Heart left ventricle (tissue), 13 donors: ENCODE results near the gene MACF1.

ENCODE experiments used
- POLR2A ChIP-seq, 2 donors: fragments of 450-650 bp; IDR thresholded peaks; one replicate each; pipeline ENCODE4 v1.6.1; 2017; ENCODE audit warnings: antibody characterized with exemption in 2 of 2, mild to moderate bottlenecking in 2 of 2, moderate library complexity in 2 of 2
- TF ChIP-seq, protein P1 (sequence below), 12 donors: fragments of 200-600 bp; sonication (generic) in 4 of 12; IDR thresholded peaks; one replicate each; pipeline versions ENCODE4 v1.5.0 to v1.8.0; 2018 to 2022; ENCODE audit warnings: antibody characterized with exemption in 12 of 12, mild to moderate bottlenecking in 5 of 12
- donor health status: ischemic (EF 13 %, LVEDD 7.1; RV severe dilation, severe dysfunction).
- donor health status: DM: no; HTN: yes; CAD: no.
- donor health status: DM: no; HTN: no; CAD: no.
- donor health status: ischemic (EF 25% LVEDD 6.9; RV normal size, moderate dysfunction).
- donor health status: ischemic (EF 25% LVEDD 5.7; RV mildly dilated, moderate dysfunction).
- donor health status: ischemic (EF 35%, LVEDD 5.7; RV mildly dilated, moderate dysfunction).
- donor health status: nonischemic (EF 11% LVEDD 7.7; RV severe dilation, severe dysfunction).
- donor health status: DM: yes; HTN: yes; CAD: no.
- donor health status: PGD.
- donor health status: ischemic (EF 29% LVEDD 5.4; RV normal size, mild dysfunction).
- donor health status: nonischemic (EF 23%, LVEDD 6.1; RV moderate dilation, normal function).

DNA sequence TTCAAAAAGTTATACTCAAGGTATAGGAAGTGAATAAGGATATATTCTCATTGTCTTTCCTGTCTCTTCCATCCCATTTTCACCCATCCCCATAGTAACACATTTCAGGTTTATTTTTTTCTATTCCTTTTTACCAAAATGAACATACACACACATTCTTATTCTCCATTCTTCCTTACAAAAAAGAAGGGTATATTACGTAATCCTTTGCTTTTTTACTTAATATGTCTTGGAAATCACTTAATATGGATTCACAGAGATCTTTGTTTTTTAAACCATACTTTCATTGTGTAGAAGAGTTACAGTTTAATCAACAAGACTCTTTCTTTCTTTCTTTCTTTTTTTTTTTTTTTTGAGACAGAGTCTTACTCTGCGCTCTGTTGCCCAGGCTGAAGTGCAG, 158.8 kb downstream of the MACF1 start:
- TF ChIP-seq, protein P1, sequence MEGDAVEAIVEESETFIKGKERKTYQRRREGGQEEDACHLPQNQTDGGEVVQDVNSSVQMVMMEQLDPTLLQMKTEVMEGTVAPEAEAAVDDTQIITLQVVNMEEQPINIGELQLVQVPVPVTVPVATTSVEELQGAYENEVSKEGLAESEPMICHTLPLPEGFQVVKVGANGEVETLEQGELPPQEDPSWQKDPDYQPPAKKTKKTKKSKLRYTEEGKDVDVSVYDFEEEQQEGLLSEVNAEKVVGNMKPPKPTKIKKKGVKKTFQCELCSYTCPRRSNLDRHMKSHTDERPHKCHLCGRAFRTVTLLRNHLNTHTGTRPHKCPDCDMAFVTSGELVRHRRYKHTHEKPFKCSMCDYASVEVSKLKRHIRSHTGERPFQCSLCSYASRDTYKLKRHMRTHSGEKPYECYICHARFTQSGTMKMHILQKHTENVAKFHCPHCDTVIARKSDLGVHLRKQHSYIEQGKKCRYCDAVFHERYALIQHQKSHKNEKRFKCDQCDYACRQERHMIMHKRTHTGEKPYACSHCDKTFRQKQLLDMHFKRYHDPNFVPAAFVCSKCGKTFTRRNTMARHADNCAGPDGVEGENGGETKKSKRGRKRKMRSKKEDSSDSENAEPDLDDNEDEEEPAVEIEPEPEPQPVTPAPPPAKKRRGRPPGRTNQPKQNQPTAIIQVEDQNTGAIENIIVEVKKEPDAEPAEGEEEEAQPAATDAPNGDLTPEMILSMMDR (IDR thresholded peaks at IDR 0.05), result no peak
- TF ChIP-seq POLR2A (IDR thresholded peaks at IDR 0.05), result no peak
